ENCODE measurements around the gene LSM4. TPM values are rescaled to one million over a fixed set of nuclear protein-coding genes. Genes with fewer than 3 reads are reported as not detected.

Gene LSM4
- total and polyA plus RNA-seq, 2 of the 13 experiments (the other 11 are each of a cell fraction or from before 2014, with no cell fraction given), result 65.8 to 166 TPM

- TF ChIP-seq, protein P1, sequence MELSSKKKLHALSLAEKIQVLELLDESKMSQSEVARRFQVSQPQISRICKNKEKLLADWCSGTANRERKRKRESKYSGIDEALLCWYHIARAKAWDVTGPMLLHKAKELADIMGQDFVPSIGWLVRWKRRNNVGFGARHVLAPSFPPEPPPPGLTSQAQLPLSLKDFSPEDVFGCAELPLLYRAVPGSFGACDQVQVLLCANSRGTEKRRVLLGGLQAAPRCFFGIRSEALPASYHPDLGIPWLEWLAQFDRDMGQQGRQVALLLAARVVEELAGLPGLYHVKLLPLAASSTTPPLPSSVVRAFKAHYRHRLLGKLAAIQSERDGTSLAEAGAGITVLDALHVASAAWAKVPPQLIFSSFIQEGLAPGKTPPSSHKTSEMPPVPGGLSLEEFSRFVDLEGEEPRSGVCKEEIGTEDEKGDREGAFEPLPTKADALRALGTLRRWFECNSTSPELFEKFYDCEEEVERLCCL (CRISPR knock-in tag; IDR thresholded peaks at IDR 0.05; ENCODE audit: borderline replicate concordance), result no peak
- TF ChIP-seq MTF1 (CRISPR knock-in tag; IDR thresholded peaks at IDR 0.05) (no peak), SRSF1 (optimal IDR thresholded peaks at IDR 0.05; ENCODE audit: low read depth, low read length) (peak; percentile 98), ZNF101 (CRISPR knock-in tag; IDR thresholded peaks at IDR 0.05; ENCODE audit: borderline replicate concordance, low read depth) (no peak), PAF1 (CRISPR knock-in tag; IDR thresholded peaks at IDR 0.05) (0 out of 2 replicates have a peak, but pooled peaks have one; percentile 74), NCOA1 (CRISPR knock-in tag; IDR thresholded peaks at IDR 0.05) (no peak), ISL2 (CRISPR knock-in tag; IDR thresholded peaks at IDR 0.05) (peak; percentile 67), KDM4B (CRISPR knock-in tag; IDR thresholded peaks at IDR 0.05) (0 out of 2 replicates have a peak, but pooled peaks have one; percentile 21), CCDC6 (CRISPR knock-in tag; IDR thresholded peaks at IDR 0.05) (no peak; the same call in 1 of the 2 replicates), HNF1A (IDR thresholded peaks at IDR 0.05; ENCODE audit: low read depth) (no peak), HNF1A (CRISPR knock-in tag; IDR thresholded peaks at IDR 0.05; ENCODE audit: borderline replicate concordance) (no peak), EED (CRISPR knock-in tag; IDR thresholded peaks at IDR 0.05) (no peak), MXD4 (CRISPR knock-in tag; IDR thresholded peaks at IDR 0.05) (peak; percentile 52)
- TF ChIP-seq, protein P2, sequence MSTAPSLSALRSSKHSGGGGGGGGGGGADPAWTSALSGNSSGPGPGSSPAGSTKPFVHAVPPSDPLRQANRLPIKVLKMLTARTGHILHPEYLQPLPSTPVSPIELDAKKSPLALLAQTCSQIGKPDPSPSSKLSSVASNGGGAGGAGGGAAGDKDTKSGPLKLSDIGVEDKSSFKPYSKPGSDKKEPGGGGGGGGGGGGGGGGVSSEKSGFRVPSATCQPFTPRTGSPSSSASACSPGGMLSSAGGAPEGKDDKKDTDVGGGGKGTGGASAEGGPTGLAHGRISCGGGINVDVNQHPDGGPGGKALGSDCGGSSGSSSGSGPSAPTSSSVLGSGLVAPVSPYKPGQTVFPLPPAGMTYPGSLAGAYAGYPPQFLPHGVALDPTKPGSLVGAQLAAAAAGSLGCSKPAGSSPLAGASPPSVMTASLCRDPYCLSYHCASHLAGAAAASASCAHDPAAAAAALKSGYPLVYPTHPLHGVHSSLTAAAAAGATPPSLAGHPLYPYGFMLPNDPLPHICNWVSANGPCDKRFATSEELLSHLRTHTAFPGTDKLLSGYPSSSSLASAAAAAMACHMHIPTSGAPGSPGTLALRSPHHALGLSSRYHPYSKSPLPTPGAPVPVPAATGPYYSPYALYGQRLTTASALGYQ (CRISPR knock-in tag; IDR thresholded peaks at IDR 0.05), result peak; percentile 50; the same call in 1 of the 2 replicates
- TF ChIP-seq, protein P3, sequence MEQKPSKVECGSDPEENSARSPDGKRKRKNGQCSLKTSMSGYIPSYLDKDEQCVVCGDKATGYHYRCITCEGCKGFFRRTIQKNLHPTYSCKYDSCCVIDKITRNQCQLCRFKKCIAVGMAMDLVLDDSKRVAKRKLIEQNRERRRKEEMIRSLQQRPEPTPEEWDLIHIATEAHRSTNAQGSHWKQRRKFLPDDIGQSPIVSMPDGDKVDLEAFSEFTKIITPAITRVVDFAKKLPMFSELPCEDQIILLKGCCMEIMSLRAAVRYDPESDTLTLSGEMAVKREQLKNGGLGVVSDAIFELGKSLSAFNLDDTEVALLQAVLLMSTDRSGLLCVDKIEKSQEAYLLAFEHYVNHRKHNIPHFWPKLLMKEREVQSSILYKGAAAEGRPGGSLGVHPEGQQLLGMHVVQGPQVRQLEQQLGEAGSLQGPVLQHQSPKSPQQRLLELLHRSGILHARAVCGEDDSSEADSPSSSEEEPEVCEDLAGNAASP (CRISPR knock-in tag; IDR thresholded peaks at IDR 0.05; ENCODE audit: borderline replicate concordance), result 0 out of 2 replicates have a peak, but pooled peaks have one; percentile 18
- TF ChIP-seq, protein P4, sequence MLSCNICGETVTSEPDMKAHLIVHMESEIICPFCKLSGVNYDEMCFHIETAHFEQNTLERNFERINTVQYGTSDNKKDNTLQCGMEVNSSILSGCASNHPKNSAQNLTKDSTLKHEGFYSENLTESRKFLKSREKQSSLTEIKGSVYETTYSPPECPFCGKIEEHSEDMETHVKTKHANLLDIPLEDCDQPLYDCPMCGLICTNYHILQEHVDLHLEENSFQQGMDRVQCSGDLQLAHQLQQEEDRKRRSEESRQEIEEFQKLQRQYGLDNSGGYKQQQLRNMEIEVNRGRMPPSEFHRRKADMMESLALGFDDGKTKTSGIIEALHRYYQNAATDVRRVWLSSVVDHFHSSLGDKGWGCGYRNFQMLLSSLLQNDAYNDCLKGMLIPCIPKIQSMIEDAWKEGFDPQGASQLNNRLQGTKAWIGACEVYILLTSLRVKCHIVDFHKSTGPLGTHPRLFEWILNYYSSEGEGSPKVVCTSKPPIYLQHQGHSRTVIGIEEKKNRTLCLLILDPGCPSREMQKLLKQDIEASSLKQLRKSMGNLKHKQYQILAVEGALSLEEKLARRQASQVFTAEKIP (CRISPR knock-in tag; IDR thresholded peaks at IDR 0.05; ENCODE audit: borderline replicate concordance), result no peak
- TF ChIP-seq, protein P5, sequence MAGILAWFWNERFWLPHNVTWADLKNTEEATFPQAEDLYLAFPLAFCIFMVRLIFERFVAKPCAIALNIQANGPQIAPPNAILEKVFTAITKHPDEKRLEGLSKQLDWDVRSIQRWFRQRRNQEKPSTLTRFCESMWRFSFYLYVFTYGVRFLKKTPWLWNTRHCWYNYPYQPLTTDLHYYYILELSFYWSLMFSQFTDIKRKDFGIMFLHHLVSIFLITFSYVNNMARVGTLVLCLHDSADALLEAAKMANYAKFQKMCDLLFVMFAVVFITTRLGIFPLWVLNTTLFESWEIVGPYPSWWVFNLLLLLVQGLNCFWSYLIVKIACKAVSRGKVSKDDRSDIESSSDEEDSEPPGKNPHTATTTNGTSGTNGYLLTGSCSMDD (CRISPR knock-in tag; IDR thresholded peaks at IDR 0.05), result no peak
These were observed 42.4 kb downstream of the LSM4 start (continued) for GRCh38 chr19:18280247-18281081.
